Activated T-helper 17 cell treated with anti-CD3 and anti-CD28 coated beads, Interleukin-2, amount 50 U/mL, for 72 hours (primary cell): Measurements from ENCODE around the gene AOX1. TPM values are rescaled to one million over a fixed set of nuclear protein-coding genes. Genes with fewer than 3 reads are reported as not detected.
"Not testable (repeated sequence)": the region's sequence is repeated elsewhere in the genome, so short reads cannot be mapped to it uniquely, and the experiment has no call there.

Experiments
- ATAC-seq: fragments of 150-1000 bp; cut with Tn5 transposase; replicated peaks from 2 replicates; pipeline ENCODE4 v1.10.0; 2021; ENCODE audit warnings: mild to moderate bottlenecking, moderate library complexity
- H3K27ac Mint-ChIP-seq: one replicate; pipeline ENCODE4 v1.8.0; 2022; ENCODE audit warnings: mixed read lengths
- H3K27me3 Mint-ChIP-seq: one replicate; pipeline ENCODE4 v1.8.0; 2022; ENCODE audit warnings: mixed read lengths
- H3K36me3 Mint-ChIP-seq: one replicate; pipeline ENCODE4 v1.8.0; 2022; ENCODE audit warnings: low read depth, mild to moderate bottlenecking, mixed read lengths
- H3K4me1 Mint-ChIP-seq: one replicate; pipeline ENCODE4 v1.8.0; 2022; ENCODE audit warnings: mixed read lengths
- H3K4me3 Mint-ChIP-seq: one replicate; pipeline ENCODE4 v1.8.0; 2022; ENCODE audit warnings: mild to moderate bottlenecking, mixed read lengths
- H3K9me3 Mint-ChIP-seq: one replicate; pipeline ENCODE4 v1.8.0; 2022; ENCODE audit warnings: mixed read lengths
- total RNA-seq, 2 donors: library from RNA; stranded (reverse); gene quantifications; one replicate each; pipeline ENCODE4 v1.2.3, GENCODE V29; 2022

Gene AOX1
- under 1 TPM; 0.04 to 0.95 TPM for total RNA-seq

- H3K36me3 Mint-ChIP-seq: no peaks in the 10 kb centered on the region
- H3K4me3 Mint-ChIP-seq: peak within 1 kb of the TSS; percentile 72
- no peak within 1 kb of the TSS for H3K27ac Mint-ChIP-seq
Measured at GRCh38 chr2:200585730-200586643, at the start of gene AOX1. AOX1 (plus strand) TSS chr2:200586014; CDS start chr2:200586109, 95 bp downstream.

DNA sequence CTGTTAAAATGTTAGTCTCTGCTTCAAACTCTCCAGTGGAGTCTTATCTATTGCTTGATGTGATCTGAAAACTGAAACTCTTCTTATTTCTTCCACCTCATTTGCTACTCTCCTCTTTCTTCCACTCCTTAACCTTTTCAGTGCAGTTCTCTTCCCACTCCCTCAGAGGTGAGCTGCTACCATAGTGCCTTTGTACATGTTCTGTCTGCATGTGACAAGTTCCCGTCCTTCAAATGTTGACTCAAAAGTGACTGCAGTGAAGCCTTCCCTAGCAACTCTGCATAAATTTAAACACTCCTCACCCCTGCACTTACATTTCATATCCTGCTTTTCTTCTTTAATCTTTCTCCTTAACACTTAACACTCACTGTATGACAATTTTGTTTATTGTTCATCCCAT is 47.7 kb upstream of the AOX1 start:
- Mint-ChIP-seq H3K9me3 (no peaks in the 10 kb centered on the region), H3K4me1 (no peaks in the 10 kb centered on the region), H3K27ac (no peak overlapping the region), H3K36me3 (peaks cover 42% of the 10 kb centered on the region), H3K27me3 (no peaks in the 10 kb centered on the region), H3K4me3 (no peak overlapping the region)
- ATAC-seq: no peak

More at GRCh38 chr2:200585730-200586643, at the start of gene AOX1:
- Mint-ChIP-seq H3K27me3 (peaks cover 9% of the 10 kb centered on the region), H3K9me3 (no peaks in the 10 kb centered on the region), H3K4me1 (no peaks in the 10 kb centered on the region)
- peak; percentile 61 for ATAC-seq

DNA sequence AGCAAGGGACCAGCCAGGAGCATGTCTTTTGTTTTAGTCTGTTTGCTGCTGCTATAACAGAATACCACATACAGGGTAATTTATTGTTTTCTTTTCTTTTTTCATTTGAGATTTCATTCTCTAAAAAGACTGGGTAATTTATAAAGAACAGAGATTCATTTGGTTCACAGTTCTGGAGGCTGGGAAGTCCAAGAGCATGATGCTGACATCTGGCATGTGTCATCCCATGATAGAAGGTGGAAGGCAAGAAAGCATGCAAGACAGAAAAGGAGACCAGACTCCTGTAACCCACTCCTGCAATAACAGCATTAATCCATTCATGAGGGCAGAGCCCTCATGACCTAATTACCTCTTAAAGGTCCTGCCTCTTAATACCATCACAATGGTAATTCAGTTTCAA is 45.0 kb upstream of the AOX1 start:
- no peak for ATAC-seq
- H3K27me3 Mint-ChIP-seq: no peaks in the 10 kb centered on the region
- no peak overlapping the region for H3K4me3 Mint-ChIP-seq
- H3K9me3 Mint-ChIP-seq: no peaks in the 10 kb centered on the region
- H3K4me1 Mint-ChIP-seq: no peaks in the 10 kb centered on the region
- H3K27ac Mint-ChIP-seq: no peak overlapping the region
- H3K36me3 Mint-ChIP-seq: peaks cover 59% of the 10 kb centered on the region

GRCh38 chr2:200566596-200566995 is 19.2 kb upstream of the AOX1 start:
- not testable (repeated sequence) for ATAC-seq, H3K4me3 Mint-ChIP-seq, H3K4me1 Mint-ChIP-seq, H3K27me3 Mint-ChIP-seq, H3K9me3 Mint-ChIP-seq, H3K27ac Mint-ChIP-seq
- H3K36me3 Mint-ChIP-seq: peaks cover 18% of the 10 kb centered on the region

DNA sequence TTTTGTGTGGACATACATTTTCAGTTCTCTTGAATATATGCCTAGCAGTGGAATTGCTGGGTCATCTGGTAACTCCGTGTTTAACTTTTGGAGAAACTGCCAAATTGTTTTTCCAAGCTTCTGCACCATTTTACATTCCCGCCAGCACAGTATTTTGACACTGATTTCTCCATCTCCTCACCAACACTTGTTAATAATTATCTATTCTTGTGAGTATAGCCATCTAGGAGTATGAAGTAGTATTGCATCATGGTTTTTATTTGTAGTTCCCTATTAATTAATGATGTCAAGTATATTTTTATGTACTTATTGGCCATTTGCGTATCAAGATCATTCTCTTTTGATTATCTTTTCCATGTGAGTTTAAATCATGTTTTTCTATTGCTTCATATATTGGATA is 17.9 kb upstream of the AOX1 start:
- no peak overlapping the region for H3K4me3 Mint-ChIP-seq
- no peak for ATAC-seq
- no peaks in the 10 kb centered on the region for H3K9me3 Mint-ChIP-seq
- H3K36me3 Mint-ChIP-seq: peaks cover 26% of the 10 kb centered on the region
- H3K4me1 Mint-ChIP-seq: peaks cover 3% of the 10 kb centered on the region
- H3K27me3 Mint-ChIP-seq: no peaks in the 10 kb centered on the region
- H3K27ac Mint-ChIP-seq: no peak overlapping the region

- no peaks in the 10 kb centered on the region for H3K27me3 Mint-ChIP-seq
- H3K4me1 Mint-ChIP-seq: peaks cover 14% of the 10 kb centered on the region
- no peaks in the 10 kb centered on the region for H3K9me3 Mint-ChIP-seq
- peak overlapping the region; percentile 50 for H3K27ac Mint-ChIP-seq
- ATAC-seq: no peak
- H3K36me3 Mint-ChIP-seq: peaks cover 23% of the 10 kb centered on the region
- H3K4me3 Mint-ChIP-seq: no peak overlapping the region
Measured at GRCh38 chr2:200575957-200576356, 9.9 kb upstream of the AOX1 start.

DNA sequence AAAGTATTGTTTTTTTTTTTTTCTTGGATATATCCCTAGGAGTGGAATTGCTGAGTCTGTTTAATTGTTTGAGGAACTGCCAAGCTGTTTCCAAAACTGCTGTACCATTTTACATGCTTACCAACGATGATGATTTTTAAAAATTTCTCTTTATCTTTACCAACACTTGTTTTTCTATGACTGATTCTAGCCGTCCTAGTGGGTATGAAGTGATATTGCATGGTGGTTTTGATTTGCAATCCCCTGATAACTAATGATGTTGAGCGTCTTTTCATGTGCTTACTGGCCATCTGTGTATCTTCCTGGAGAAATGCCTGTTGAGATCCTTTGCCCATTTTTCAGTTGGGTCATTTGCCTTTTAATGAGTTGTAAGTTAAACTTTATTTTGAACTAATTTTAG is 8.8 kb upstream of the AOX1 start:
- no peak for ATAC-seq
- Mint-ChIP-seq H3K36me3 (peaks cover 12% of the 10 kb centered on the region), H3K9me3 (no peaks in the 10 kb centered on the region), H3K27ac (peak overlapping the region; percentile 5), H3K4me1 (peaks cover 14% of the 10 kb centered on the region), H3K27me3 (no peaks in the 10 kb centered on the region), H3K4me3 (no peak overlapping the region)

DNA sequence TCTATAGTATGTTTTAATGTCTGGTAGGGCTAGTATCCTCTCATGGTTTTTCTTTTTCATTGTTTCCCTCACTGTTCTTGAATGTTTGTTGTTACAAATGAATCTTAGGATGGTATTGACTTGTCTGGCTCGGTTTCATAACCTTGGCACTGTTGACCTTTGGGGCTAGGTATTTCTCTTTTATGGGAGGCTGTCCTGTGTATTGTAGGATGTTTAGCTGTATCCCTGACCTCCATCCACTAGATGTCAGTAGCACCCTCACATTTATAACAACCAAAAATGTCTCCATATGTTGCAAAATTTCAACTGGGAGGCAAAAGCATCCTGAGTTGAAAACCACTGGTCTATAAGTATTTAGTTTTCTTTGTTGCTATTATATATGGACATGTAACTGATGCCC is 7.0 kb upstream of the AOX1 start:
- peak overlapping the region; percentile 11 for H3K27ac Mint-ChIP-seq
- no peaks in the 10 kb centered on the region for H3K9me3 Mint-ChIP-seq
- H3K4me3 Mint-ChIP-seq: no peak overlapping the region
- H3K27me3 Mint-ChIP-seq: no peaks in the 10 kb centered on the region
- no peaks in the 10 kb centered on the region for H3K36me3 Mint-ChIP-seq
- ATAC-seq: peak; percentile 83
- peaks cover 14% of the 10 kb centered on the region for H3K4me1 Mint-ChIP-seq

- no peak for ATAC-seq
- H3K36me3 Mint-ChIP-seq: no peaks in the 10 kb centered on the region
- peaks cover 3% of the 10 kb centered on the region for H3K27me3 Mint-ChIP-seq
- H3K27ac Mint-ChIP-seq: no peak overlapping the region
- H3K4me3 Mint-ChIP-seq: peak overlapping the region; percentile 25
- no peaks in the 10 kb centered on the region for H3K4me1 Mint-ChIP-seq
- H3K9me3 Mint-ChIP-seq: no peaks in the 10 kb centered on the region
Measured at GRCh38 chr2:200584639-200585038, 1.2 kb upstream of the AOX1 start.

DNA sequence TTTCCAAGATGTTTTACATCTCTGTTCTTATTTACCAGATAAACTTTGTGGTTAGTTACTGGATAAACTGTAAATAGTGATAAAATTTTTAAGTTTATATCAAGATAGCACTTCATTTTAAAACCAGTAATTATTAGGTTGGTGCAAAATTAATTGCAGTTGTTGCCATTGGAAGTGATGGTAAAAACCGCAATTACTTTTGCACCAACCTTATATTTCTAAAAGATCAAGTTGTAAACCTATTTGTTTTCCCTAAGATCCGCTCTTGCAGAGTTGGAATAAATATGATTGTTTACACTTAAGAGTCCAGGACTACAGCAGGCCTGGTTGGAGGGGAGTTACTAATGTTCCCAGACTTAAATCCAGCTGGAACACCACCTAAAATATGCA is 479 bp upstream of the AOX1 start:
- H3K4me3 Mint-ChIP-seq: peak overlapping the region; percentile 72
- H3K36me3 Mint-ChIP-seq: no peaks in the 10 kb centered on the region
- ATAC-seq: no peak
- H3K27ac Mint-ChIP-seq: no peak overlapping the region
- no peaks in the 10 kb centered on the region for H3K9me3 Mint-ChIP-seq
- no peaks in the 10 kb centered on the region for H3K4me1 Mint-ChIP-seq
- peaks cover 3% of the 10 kb centered on the region for H3K27me3 Mint-ChIP-seq

DNA sequence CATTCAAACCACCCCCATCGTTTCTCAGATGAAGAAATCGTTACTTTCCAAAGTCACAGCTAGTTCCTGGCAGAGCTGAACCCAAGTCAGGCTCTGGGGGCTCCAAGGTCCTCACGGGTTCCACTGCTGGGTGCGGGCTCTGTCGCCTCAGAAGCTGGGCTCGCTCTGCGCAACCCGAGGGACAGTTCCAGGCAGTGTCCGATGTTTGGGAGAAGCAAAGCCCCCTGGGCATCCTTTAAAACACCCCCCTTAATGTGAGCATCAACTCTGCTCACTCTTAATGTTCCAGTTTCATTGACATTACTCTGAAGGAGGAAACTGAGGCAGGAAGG is 796 bp downstream of the AOX1 start:
- Mint-ChIP-seq H3K27me3 (peaks cover 9% of the 10 kb centered on the region), H3K4me1 (no peaks in the 10 kb centered on the region), H3K36me3 (no peaks in the 10 kb centered on the region), H3K4me3 (peak overlapping the region; percentile 72), H3K9me3 (no peaks in the 10 kb centered on the region), H3K27ac (no peak overlapping the region)
- no peak for ATAC-seq

- Mint-ChIP-seq H3K4me3 (no peak overlapping the region), H3K9me3 (no peaks in the 10 kb centered on the region), H3K27ac (no peak overlapping the region), H3K4me1 (no peaks in the 10 kb centered on the region), H3K36me3 (no peaks in the 10 kb centered on the region), H3K27me3 (peaks cover 9% of the 10 kb centered on the region)
- ATAC-seq: no peak
Measured at GRCh38 chr2:200587007-200587616, 1.3 kb downstream of the AOX1 start.

DNA sequence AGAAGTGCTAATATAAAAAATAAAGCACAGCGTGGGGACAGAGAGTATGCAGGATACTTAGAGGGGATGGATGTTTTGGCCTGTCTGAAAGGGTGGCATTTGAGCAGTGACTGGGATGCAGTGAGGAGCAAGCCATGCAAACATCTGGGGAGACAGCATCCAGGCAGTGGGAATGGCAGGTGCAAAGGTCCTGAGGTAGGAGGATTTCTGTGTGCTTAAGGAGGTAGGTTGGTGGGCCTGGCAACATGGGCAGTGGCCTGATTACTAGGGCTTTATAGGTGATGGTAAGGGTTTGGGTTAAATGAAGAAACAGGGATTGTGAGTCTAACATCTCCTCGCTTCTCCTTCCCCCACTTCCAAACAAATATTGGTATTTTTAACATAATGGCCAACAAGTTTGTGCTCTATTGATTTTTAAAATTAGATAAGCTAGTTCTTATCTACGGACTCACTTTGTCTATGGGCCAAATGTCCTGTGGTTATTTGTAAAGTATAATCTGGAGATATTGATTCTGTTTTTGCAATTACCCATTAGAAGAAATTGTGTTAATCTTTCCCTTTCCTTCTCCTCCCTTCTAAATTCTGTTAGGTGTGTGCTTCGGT is 2.4 kb downstream of the AOX1 start:
- Mint-ChIP-seq H3K4me3 (no peak overlapping the region), H3K27ac (no peak overlapping the region), H3K27me3 (peaks cover 14% of the 10 kb centered on the region), H3K9me3 (no peaks in the 10 kb centered on the region), H3K36me3 (no peaks in the 10 kb centered on the region), H3K4me1 (no peaks in the 10 kb centered on the region)
- ATAC-seq: no peak

- no peak for ATAC-seq
- H3K36me3 Mint-ChIP-seq: no peaks in the 10 kb centered on the region
Measured at GRCh38 chr2:200590090-200590489, 4.3 kb downstream of the AOX1 start.

DNA sequence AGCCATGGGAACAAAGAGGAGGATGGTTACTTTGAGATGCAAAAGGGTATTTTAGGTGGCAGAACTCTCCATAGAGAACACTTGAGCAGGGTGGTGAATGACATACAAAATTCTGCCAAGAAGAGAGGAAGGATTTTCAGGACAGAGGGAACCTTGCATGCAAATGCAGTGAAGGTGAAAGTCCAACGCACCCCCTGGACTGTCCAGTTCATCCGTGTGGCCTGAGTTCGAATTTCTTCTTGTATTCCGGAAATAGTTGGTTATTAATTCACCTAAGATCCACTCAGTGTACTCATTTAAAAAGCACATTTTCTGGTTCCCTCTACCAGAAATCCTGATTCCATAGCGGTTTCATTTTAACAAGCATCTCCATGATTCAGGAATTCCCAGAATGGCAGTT is 5.5 kb downstream of the AOX1 start:
- no peak overlapping the region for H3K4me3 Mint-ChIP-seq
- peaks cover 25% of the 10 kb centered on the region for H3K27me3 Mint-ChIP-seq
- no peaks in the 10 kb centered on the region for H3K36me3 Mint-ChIP-seq
- no peak overlapping the region for H3K27ac Mint-ChIP-seq
- H3K9me3 Mint-ChIP-seq: no peaks in the 10 kb centered on the region
- ATAC-seq: no peak
- H3K4me1 Mint-ChIP-seq: no peaks in the 10 kb centered on the region

More at GRCh38 chr2:200590090-200590489, 4.3 kb downstream of the AOX1 start:
- Mint-ChIP-seq H3K4me3 (no peak overlapping the region), H3K27me3 (peaks cover 18% of the 10 kb centered on the region), H3K4me1 (no peaks in the 10 kb centered on the region), H3K9me3 (no peaks in the 10 kb centered on the region), H3K27ac (no peak overlapping the region)
